NCI-H345 treated with DMSO at 0.1 percent for 48 hours (cell line): ENCODE results near the gene POC1B.
"Not testable (repeated sequence)": the region's sequence is repeated elsewhere in the genome, so short reads cannot be mapped to it uniquely, and the experiment has no call there.

Experiments used
- DNase-seq: peaks from one replicate; lab custom pipeline; 2025; ENCODE audit not compliant: unreplicated experiment; lab: John Stamatoyannopoulos, UW

The POC1B gene

GRCh38 chr12:89468017-89468416, 57.8 kb downstream of the POC1B start:
- DNase-seq: no peak

- DNase-seq: no peak
Observed at GRCh38 chr12:89464974-89465592, 60.8 kb downstream of the POC1B start.

- peak; percentile 40 for DNase-seq
Observed at GRCh38 chr12:89461649-89462612, 63.9 kb downstream of the POC1B start.

GRCh38 chr12:89461190-89461589, 64.7 kb downstream of the POC1B start:
- no peak for DNase-seq

GRCh38 chr12:89459279-89459678, 66.6 kb downstream of the POC1B start:
- DNase-seq: not testable (repeated sequence)

- no peak for DNase-seq
Observed at GRCh38 chr12:89456565-89456964, 69.3 kb downstream of the POC1B start.

- DNase-seq: no peak
Observed at GRCh38 chr12:89454080-89454848, 71.6 kb downstream of the POC1B start.

- DNase-seq: no peak
Observed at GRCh38 chr12:89453121-89453978, 72.5 kb downstream of the POC1B start.

GRCh38 chr12:89451841-89452251, 74.0 kb downstream of the POC1B start:
- DNase-seq: no peak

GRCh38 chr12:89450907-89451306, 74.9 kb downstream of the POC1B start:
- no peak for DNase-seq

- no peak for DNase-seq
Observed at GRCh38 chr12:89448951-89449371, 76.9 kb downstream of the POC1B start.

- DNase-seq: no peak
Observed at GRCh38 chr12:89448526-89448925, 77.3 kb downstream of the POC1B start.

- DNase-seq: no peak
Observed at GRCh38 chr12:89439941-89440340, 85.9 kb downstream of the POC1B start.

GRCh38 chr12:89437231-89437630, 88.6 kb downstream of the POC1B start:
- DNase-seq: no peak

- no peak for DNase-seq
Observed at GRCh38 chr12:89436062-89436461, 89.8 kb downstream of the POC1B start.

- DNase-seq: no peak
Observed at GRCh38 chr12:89433634-89434033, 92.2 kb downstream of the POC1B start.

- no peak for DNase-seq
Observed at GRCh38 chr12:89432396-89432795, 93.5 kb downstream of the POC1B start.

GRCh38 chr12:89429528-89429927, 96.3 kb downstream of the POC1B start:
- no peak for DNase-seq

GRCh38 chr12:89427508-89428156, 98.2 kb downstream of the POC1B start:
- no peak for DNase-seq

GRCh38 chr12:89424846-89425245, 101.0 kb downstream of the POC1B start:
- no peak for DNase-seq
